ENCODE data around the gene DONSON.

Gene DONSON

DNA sequence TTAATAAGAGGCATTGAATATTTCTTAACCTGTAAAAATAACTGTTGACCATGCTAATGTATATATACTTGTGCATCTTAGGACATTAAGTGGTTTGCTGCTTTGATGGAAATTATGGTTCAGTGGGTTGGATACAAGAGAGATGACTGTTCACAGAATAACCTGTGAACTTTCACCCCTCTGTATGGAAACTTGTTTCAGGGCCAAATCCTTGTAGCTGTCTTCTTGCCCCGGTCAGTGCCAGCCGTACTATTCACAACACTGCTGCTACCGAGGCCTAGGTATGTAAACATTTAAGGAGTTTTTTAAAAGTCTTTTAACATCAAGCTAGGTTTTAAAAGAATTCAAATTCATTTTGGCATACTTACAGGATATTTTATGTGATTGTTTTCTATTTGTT is 16.1 kb downstream of the DONSON start:
- H3K4me3 ChIP-seq (ENCODE audit: low read depth, low read length): no peak overlapping the region
- TF ChIP-seq, protein P1, sequence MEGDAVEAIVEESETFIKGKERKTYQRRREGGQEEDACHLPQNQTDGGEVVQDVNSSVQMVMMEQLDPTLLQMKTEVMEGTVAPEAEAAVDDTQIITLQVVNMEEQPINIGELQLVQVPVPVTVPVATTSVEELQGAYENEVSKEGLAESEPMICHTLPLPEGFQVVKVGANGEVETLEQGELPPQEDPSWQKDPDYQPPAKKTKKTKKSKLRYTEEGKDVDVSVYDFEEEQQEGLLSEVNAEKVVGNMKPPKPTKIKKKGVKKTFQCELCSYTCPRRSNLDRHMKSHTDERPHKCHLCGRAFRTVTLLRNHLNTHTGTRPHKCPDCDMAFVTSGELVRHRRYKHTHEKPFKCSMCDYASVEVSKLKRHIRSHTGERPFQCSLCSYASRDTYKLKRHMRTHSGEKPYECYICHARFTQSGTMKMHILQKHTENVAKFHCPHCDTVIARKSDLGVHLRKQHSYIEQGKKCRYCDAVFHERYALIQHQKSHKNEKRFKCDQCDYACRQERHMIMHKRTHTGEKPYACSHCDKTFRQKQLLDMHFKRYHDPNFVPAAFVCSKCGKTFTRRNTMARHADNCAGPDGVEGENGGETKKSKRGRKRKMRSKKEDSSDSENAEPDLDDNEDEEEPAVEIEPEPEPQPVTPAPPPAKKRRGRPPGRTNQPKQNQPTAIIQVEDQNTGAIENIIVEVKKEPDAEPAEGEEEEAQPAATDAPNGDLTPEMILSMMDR (IDR thresholded peaks at IDR 0.05; ENCODE audit: low read depth, low read length): no peak

DNA sequence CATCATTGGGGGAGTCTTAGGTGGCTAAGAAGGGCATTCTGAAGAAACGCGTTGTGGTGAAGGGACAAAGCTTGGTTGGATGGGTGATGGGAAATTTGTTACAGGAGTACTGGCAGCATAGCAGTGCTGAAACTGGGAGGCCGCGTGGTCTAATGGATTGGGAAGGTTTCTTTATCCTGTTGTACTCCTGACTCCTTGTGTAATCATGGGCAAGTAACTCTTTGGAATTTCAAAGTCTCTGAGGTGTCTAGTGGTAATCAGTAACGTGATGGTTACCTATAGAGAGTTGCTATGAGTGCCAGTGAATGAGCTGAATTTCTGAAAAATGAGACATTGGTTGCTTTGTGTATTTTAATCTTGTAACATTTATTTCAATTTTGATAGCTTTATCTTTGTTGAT is 18.5 kb downstream of the DONSON start:
- H3K4me3 ChIP-seq (ENCODE audit: low read depth, low read length): no peak overlapping the region
- TF ChIP-seq, protein P1 (IDR thresholded peaks at IDR 0.05; ENCODE audit: low read depth, low read length): no peak

GRCh38 chr21:33568448-33568847 is 20.0 kb downstream of the DONSON start:
- TF ChIP-seq, protein P1 (IDR thresholded peaks at IDR 0.05; ENCODE audit: low read depth, low read length): no peak
- no peak overlapping the region for H3K4me3 ChIP-seq (ENCODE audit: low read depth, low read length)

DNA sequence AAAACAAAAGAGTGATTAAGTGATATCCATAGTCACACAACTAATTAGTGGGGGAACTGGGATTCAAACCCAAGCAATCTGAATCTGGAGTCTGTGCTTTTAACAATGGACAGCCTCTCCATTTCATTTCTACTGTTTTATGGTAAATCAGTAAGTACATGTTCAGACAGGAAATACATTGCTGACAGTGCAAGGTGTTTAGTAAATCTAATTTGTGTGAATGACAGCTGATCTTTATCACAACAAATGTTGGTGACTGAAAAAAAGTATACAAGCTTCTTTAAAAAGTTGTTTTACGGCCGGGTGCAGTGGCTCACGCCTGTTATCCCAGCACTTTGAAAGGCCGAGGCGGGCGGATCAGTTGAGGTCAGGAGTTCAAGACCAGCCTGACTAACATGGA is 20.6 kb downstream of the DONSON start:
- TF ChIP-seq, protein P1 (IDR thresholded peaks at IDR 0.05; ENCODE audit: low read depth, low read length): no peak
- H3K4me3 ChIP-seq (ENCODE audit: low read depth, low read length): no peak overlapping the region

DNA sequence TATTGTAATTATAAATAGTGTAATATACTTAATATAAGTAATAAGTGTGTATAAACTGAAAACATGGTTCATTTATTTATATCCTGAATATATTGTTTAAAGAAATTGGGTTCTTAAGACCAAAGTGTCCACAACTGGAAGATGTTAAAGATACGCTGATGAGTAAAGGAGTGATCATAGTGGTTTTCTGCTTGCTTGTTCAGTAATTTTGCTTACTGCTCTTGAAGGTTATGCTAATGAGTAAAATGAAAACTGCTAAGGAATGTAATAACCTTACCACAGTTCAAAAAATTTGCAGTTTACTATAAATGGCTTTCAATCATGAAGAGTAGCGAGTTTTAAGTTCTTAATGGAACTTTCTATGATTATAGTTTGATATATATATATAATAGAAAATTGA is 22.0 kb downstream of the DONSON start:
- TF ChIP-seq, protein P1 (IDR thresholded peaks at IDR 0.05; ENCODE audit: low read depth, low read length): no peak
- no peak overlapping the region for H3K4me3 ChIP-seq (ENCODE audit: low read depth, low read length)

- H3K4me3 ChIP-seq (ENCODE audit: low read depth, low read length): no peak overlapping the region
- TF ChIP-seq, protein P1 (IDR thresholded peaks at IDR 0.05; ENCODE audit: low read depth, low read length): no peak
Measured at GRCh38 chr21:33562389-33562788, 26.1 kb downstream of the DONSON start.

DNA sequence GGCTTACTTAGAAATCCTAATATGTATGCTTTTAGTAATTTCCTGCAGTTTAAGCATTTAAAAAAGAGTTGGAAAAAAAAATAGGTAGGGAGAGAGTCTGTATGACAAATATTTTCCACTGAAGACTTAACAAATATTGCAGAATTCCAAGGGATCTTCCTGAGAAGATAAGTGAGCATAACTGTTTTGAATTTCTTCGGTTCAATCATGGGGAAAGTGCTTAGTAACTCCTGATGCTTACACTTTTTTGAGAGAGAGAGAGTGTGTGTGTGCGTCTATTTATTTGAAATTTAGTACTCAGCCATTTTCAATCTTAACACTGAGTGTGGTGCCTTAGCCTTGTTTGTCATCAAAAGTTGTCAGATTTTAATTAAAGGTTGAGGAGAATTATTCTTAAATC is 27.1 kb downstream of the DONSON start:
- TF ChIP-seq, protein P1 (IDR thresholded peaks at IDR 0.05; ENCODE audit: low read depth, low read length): no peak
- no peak overlapping the region for H3K4me3 ChIP-seq (ENCODE audit: low read depth, low read length)

Measured in WI38 (cell line).